K562 (cell line): ENCODE measurements around the gene CAMK2B. TPM values are rescaled to one million over a fixed set of nuclear protein-coding genes. Genes with fewer than 3 reads are reported as not detected.
A peak's percentile ranks its signal among the peaks of the same experiment; 100 is the strongest.

ENCODE experiments used
- NCOA2 ChIP-seq, 2 experiments: fragments of 450-650 bp; IDR thresholded peaks; 2 replicates each; pipeline ENCODE4 v1.6.1; 2018; ENCODE audit warnings: mild to moderate bottlenecking in 2 of 2, moderate library complexity in 1 of 2; ENCODE audit not compliant: partially characterized antibody in 2 of 2
- RCOR1 ChIP-seq, 2 experiments: IDR thresholded peaks; 2 replicates each; pipeline ENCODE4 v1.6.1; 2012; ENCODE audit warnings: low read depth in 2 of 2, low read length in 2 of 2, borderline replicate concordance in 1 of 2, improper control_type of control experiment in 1 of 2
- TOE1 ChIP-seq, 2 experiments: fragments of 450-650 bp in 1 of 2; sonication (generic) in 1 of 2; formaldehyde crosslinking in 1 of 2; IDR thresholded peaks; 2 replicates each; pipeline versions ENCODE4 v1.7.1 to v1.8.0; 2016 to 2022; ENCODE audit warnings: borderline replicate concordance in 2 of 2, mild to moderate bottlenecking in 2 of 2, antibody characterized with exemption in 1 of 2, inconsistent platforms in 1 of 2, low read depth in 1 of 2, missing genetic modification reagents in 1 of 2, moderate library complexity in 1 of 2
- ZNF764 ChIP-seq: fragments of 250-450 bp; sonication (Bioruptor Pico); IDR thresholded peaks from 2 replicates; pipeline ENCODE4 v1.4.0; 2020; ENCODE audit warnings: low read depth, mild to moderate bottlenecking, moderate library complexity
- polyA plus RNA-seq, 8 experiments: library from polyadenylated mRNA; depleted of rRNA in 4 of 8; stranded (reverse) in 5 of 8; unstranded in 3 of 8; fragments of >200 nt; fragmentation: Nextera tagmentation in 2 of 8; fragmentation: Illumina TruSeq in 1 of 8; extraction: Ambion mirVana in 2 of 8; extraction: Trizol in 1 of 8; gene quantifications; 2 replicates each; pipeline versions ENCODE4 v1.2.1 to v1.2.3, GENCODE V29; 2011 to 2014; ENCODE audit warnings: inconsistent platforms in 1 of 8, missing spikeins in 1 of 8
- total RNA-seq, 7 experiments: library from RNA; depleted of rRNA in 6 of 7; stranded (reverse); fragments of >200 nt in 6 of 7; fragmentation: Illumina TruSeq in 2 of 7; extraction: Trizol in 2 of 7; gene quantifications; 2 replicates each; pipeline versions ENCODE4 v1.2.1 to v1.2.3, GENCODE V29; 2011 to 2021; ENCODE audit warnings: low replicate concordance in 1 of 7
- TF ChIP-seq, protein P1 (sequence below): fragments of 450-650 bp; IDR thresholded peaks from 2 replicates; pipeline ENCODE4 v1.6.1; 2016; ENCODE audit warnings: mild to moderate bottlenecking, moderate library complexity
- TF ChIP-seq, protein P2 (sequence below): sonication (generic); formaldehyde crosslinking; IDR thresholded peaks from 2 replicates; pipeline ENCODE4 v1.8.0; 2022; ENCODE audit warnings: mild to moderate bottlenecking, missing genetic modification reagents
- TF ChIP-seq, protein P3 (sequence below): sonication (generic); formaldehyde crosslinking; IDR thresholded peaks from 2 replicates; pipeline ENCODE4 v1.8.0; 2022; ENCODE audit warnings: mild to moderate bottlenecking, missing genetic modification reagents
- TF ChIP-seq, protein P4 (sequence below): sonication (generic); formaldehyde crosslinking; IDR thresholded peaks from 2 replicates; pipeline ENCODE4 v1.8.0; 2023; ENCODE audit warnings: mild to moderate bottlenecking, missing genetic modification reagents

Gene CAMK2B
- total and polyA plus RNA-seq, 9 of the 15 experiments (the other 6 are each of a cell fraction or from before 2014, with no cell fraction given), result 0.04 to 0.09 (median 0.05) TPM; not detected in 4

DNA sequence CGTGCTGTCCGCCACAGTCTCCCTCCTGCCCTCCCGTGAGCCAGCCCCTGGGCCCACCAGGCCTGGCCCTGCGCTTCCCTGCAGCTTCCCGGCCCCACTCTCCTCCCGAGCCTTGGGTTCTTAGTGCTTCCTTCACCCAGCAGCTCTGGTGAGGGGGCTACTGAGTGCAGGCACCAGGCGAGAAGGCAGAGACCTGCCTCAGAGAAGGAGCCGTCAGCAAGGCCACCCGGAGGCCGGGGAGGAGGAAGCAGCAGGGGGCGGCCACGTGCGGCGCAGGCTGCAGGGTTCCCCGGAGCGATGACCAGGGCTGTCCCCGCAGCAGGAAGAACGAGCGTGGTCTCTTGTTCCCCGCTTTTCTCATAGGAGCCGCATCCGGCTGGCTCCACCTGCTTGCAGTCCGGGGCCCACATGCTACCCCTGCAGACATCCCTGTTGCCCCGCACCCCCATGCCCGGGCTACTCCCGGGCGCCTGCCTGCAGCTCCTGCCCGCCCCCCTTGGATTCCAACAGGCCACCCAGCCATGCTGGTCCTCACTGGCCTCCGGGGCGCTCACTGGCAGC is 104.1 kb downstream of the CAMK2B start (continued):
- no peak for TF ChIP-seq RCOR1 (IDR thresholded peaks at IDR 0.05; ENCODE audit: borderline replicate concordance in 1 of 2, low read depth in 2 of 2, low read length in 2 of 2)
- no peak for TF ChIP-seq NCOA2 (IDR thresholded peaks at IDR 0.05; ENCODE audit: partially characterized antibody in 2 of 2)
- TF ChIP-seq, protein P1, sequence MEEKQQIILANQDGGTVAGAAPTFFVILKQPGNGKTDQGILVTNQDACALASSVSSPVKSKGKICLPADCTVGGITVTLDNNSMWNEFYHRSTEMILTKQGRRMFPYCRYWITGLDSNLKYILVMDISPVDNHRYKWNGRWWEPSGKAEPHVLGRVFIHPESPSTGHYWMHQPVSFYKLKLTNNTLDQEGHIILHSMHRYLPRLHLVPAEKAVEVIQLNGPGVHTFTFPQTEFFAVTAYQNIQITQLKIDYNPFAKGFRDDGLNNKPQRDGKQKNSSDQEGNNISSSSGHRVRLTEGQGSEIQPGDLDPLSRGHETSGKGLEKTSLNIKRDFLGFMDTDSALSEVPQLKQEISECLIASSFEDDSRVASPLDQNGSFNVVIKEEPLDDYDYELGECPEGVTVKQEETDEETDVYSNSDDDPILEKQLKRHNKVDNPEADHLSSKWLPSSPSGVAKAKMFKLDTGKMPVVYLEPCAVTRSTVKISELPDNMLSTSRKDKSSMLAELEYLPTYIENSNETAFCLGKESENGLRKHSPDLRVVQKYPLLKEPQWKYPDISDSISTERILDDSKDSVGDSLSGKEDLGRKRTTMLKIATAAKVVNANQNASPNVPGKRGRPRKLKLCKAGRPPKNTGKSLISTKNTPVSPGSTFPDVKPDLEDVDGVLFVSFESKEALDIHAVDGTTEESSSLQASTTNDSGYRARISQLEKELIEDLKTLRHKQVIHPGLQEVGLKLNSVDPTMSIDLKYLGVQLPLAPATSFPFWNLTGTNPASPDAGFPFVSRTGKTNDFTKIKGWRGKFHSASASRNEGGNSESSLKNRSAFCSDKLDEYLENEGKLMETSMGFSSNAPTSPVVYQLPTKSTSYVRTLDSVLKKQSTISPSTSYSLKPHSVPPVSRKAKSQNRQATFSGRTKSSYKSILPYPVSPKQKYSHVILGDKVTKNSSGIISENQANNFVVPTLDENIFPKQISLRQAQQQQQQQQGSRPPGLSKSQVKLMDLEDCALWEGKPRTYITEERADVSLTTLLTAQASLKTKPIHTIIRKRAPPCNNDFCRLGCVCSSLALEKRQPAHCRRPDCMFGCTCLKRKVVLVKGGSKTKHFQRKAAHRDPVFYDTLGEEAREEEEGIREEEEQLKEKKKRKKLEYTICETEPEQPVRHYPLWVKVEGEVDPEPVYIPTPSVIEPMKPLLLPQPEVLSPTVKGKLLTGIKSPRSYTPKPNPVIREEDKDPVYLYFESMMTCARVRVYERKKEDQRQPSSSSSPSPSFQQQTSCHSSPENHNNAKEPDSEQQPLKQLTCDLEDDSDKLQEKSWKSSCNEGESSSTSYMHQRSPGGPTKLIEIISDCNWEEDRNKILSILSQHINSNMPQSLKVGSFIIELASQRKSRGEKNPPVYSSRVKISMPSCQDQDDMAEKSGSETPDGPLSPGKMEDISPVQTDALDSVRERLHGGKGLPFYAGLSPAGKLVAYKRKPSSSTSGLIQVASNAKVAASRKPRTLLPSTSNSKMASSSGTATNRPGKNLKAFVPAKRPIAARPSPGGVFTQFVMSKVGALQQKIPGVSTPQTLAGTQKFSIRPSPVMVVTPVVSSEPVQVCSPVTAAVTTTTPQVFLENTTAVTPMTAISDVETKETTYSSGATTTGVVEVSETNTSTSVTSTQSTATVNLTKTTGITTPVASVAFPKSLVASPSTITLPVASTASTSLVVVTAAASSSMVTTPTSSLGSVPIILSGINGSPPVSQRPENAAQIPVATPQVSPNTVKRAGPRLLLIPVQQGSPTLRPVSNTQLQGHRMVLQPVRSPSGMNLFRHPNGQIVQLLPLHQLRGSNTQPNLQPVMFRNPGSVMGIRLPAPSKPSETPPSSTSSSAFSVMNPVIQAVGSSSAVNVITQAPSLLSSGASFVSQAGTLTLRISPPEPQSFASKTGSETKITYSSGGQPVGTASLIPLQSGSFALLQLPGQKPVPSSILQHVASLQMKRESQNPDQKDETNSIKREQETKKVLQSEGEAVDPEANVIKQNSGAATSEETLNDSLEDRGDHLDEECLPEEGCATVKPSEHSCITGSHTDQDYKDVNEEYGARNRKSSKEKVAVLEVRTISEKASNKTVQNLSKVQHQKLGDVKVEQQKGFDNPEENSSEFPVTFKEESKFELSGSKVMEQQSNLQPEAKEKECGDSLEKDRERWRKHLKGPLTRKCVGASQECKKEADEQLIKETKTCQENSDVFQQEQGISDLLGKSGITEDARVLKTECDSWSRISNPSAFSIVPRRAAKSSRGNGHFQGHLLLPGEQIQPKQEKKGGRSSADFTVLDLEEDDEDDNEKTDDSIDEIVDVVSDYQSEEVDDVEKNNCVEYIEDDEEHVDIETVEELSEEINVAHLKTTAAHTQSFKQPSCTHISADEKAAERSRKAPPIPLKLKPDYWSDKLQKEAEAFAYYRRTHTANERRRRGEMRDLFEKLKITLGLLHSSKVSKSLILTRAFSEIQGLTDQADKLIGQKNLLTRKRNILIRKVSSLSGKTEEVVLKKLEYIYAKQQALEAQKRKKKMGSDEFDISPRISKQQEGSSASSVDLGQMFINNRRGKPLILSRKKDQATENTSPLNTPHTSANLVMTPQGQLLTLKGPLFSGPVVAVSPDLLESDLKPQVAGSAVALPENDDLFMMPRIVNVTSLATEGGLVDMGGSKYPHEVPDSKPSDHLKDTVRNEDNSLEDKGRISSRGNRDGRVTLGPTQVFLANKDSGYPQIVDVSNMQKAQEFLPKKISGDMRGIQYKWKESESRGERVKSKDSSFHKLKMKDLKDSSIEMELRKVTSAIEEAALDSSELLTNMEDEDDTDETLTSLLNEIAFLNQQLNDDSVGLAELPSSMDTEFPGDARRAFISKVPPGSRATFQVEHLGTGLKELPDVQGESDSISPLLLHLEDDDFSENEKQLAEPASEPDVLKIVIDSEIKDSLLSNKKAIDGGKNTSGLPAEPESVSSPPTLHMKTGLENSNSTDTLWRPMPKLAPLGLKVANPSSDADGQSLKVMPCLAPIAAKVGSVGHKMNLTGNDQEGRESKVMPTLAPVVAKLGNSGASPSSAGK, result peak; percentile 98
- no peak for TF ChIP-seq TOE1 (IDR thresholded peaks at IDR 0.05; ENCODE audit: borderline replicate concordance)
- TF ChIP-seq TOE1 (CRISPR knock-in tag; IDR thresholded peaks at IDR 0.05; ENCODE audit: borderline replicate concordance, low read depth), result peak; percentile 86
- TF ChIP-seq ZNF764 (CRISPR knock-in tag), result no peak
- TF ChIP-seq, protein P2, sequence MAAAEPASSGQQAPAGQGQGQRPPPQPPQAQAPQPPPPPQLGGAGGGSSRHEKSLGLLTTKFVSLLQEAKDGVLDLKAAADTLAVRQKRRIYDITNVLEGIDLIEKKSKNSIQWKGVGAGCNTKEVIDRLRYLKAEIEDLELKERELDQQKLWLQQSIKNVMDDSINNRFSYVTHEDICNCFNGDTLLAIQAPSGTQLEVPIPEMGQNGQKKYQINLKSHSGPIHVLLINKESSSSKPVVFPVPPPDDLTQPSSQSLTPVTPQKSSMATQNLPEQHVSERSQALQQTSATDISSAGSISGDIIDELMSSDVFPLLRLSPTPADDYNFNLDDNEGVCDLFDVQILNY (CRISPR knock-in tag), result 0 out of 2 replicates have a peak, but pooled peaks have one; percentile 70
- TF ChIP-seq, protein P3, sequence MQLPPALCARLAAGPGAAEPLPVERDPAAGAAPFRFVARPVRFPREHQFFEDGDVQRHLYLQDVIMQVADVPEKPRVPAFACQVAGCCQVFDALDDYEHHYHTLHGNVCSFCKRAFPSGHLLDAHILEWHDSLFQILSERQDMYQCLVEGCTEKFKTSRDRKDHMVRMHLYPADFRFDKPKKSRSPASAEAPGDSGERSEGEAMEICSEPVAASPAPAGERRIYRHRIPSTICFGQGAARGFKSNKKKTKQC (CRISPR knock-in tag), result peak; percentile 97
- TF ChIP-seq, protein P4, sequence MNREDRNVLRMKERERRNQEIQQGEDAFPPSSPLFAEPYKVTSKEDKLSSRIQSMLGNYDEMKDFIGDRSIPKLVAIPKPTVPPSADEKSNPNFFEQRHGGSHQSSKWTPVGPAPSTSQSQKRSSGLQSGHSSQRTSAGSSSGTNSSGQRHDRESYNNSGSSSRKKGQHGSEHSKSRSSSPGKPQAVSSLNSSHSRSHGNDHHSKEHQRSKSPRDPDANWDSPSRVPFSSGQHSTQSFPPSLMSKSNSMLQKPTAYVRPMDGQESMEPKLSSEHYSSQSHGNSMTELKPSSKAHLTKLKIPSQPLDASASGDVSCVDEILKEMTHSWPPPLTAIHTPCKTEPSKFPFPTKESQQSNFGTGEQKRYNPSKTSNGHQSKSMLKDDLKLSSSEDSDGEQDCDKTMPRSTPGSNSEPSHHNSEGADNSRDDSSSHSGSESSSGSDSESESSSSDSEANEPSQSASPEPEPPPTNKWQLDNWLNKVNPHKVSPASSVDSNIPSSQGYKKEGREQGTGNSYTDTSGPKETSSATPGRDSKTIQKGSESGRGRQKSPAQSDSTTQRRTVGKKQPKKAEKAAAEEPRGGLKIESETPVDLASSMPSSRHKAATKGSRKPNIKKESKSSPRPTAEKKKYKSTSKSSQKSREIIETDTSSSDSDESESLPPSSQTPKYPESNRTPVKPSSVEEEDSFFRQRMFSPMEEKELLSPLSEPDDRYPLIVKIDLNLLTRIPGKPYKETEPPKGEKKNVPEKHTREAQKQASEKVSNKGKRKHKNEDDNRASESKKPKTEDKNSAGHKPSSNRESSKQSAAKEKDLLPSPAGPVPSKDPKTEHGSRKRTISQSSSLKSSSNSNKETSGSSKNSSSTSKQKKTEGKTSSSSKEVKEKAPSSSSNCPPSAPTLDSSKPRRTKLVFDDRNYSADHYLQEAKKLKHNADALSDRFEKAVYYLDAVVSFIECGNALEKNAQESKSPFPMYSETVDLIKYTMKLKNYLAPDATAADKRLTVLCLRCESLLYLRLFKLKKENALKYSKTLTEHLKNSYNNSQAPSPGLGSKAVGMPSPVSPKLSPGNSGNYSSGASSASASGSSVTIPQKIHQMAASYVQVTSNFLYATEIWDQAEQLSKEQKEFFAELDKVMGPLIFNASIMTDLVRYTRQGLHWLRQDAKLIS, result peak; percentile 52; the same call in 1 of the 2 replicates
